GM21529 (cell line): ENCODE measurements around the gene TXNIP.

Source experiments
- ATAC-seq: cut with Tn5 transposase; IDR thresholded peaks from one replicate; pipeline ENCODE4 v1.9.1; 2021; ENCODE audit not compliant: unreplicated experiment

Gene TXNIP

GRCh38 chr1:145964328-145965118 lies 31.9 kb downstream of the TXNIP start, which contains the start of the genes ANKRD34A and POLR3GL:
Gene ANKRD34A (minus strand): TSS chr1:145964575. CDS start chr1:145961759, 2,816 bp downstream.
Gene POLR3GL (plus strand): TSS chr1:145964690. CDS start chr1:145974866, 10,176 bp downstream.
- peak; percentile 89 for ATAC-seq

- ATAC-seq = no peak
Observed at GRCh38 chr1:145963265-145964019, 32.9 kb downstream of the TXNIP start.

GRCh38 chr1:145962157-145963102 lies 33.9 kb downstream of the TXNIP start:
- no peak for ATAC-seq

GRCh38 chr1:145961425-145962156 lies 34.8 kb downstream of the TXNIP start:
- no peak for ATAC-seq

- ATAC-seq = no peak
Observed at GRCh38 chr1:145961109-145961424, 35.3 kb downstream of the TXNIP start.

GRCh38 chr1:145960468-145961108 lies 35.8 kb downstream of the TXNIP start:
- ATAC-seq = no peak

- ATAC-seq = no peak
Observed at GRCh38 chr1:145959957-145960467, 36.4 kb downstream of the TXNIP start.

GRCh38 chr1:145959333-145959732 lies 37.0 kb downstream of the TXNIP start:
- no peak for ATAC-seq

- ATAC-seq = no peak
Observed at GRCh38 chr1:145958734-145959133, 37.6 kb downstream of the TXNIP start.

GRCh38 chr1:145957443-145958319 lies 38.7 kb downstream of the TXNIP start, which contains the start of gene LIX1L:
Gene LIX1L (minus strand): TSS chr1:145958017. CDS start chr1:145957927, 90 bp downstream.
- peak; percentile 87 for ATAC-seq

GRCh38 chr1:145956781-145957442 lies 39.5 kb downstream of the TXNIP start:
- ATAC-seq = no peak

- no peak for ATAC-seq
Observed at GRCh38 chr1:145956361-145956760, 40.0 kb downstream of the TXNIP start.

GRCh38 chr1:145955436-145955835 lies 40.9 kb downstream of the TXNIP start:
- ATAC-seq = no peak

- ATAC-seq = no peak
Observed at GRCh38 chr1:145953861-145954260, 42.5 kb downstream of the TXNIP start.

GRCh38 chr1:145952903-145953302 lies 43.5 kb downstream of the TXNIP start:
- no peak for ATAC-seq

GRCh38 chr1:145951526-145951925 lies 44.9 kb downstream of the TXNIP start:
- no peak for ATAC-seq

GRCh38 chr1:145949219-145949618 lies 47.2 kb downstream of the TXNIP start:
- ATAC-seq = no peak

- no peak for ATAC-seq
Observed at GRCh38 chr1:145947551-145947950, 48.8 kb downstream of the TXNIP start.
